ENCODE results near the gene MTURN.

- TF ChIP-seq, protein P1, sequence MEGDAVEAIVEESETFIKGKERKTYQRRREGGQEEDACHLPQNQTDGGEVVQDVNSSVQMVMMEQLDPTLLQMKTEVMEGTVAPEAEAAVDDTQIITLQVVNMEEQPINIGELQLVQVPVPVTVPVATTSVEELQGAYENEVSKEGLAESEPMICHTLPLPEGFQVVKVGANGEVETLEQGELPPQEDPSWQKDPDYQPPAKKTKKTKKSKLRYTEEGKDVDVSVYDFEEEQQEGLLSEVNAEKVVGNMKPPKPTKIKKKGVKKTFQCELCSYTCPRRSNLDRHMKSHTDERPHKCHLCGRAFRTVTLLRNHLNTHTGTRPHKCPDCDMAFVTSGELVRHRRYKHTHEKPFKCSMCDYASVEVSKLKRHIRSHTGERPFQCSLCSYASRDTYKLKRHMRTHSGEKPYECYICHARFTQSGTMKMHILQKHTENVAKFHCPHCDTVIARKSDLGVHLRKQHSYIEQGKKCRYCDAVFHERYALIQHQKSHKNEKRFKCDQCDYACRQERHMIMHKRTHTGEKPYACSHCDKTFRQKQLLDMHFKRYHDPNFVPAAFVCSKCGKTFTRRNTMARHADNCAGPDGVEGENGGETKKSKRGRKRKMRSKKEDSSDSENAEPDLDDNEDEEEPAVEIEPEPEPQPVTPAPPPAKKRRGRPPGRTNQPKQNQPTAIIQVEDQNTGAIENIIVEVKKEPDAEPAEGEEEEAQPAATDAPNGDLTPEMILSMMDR (IDR thresholded peaks at IDR 0.05) = no peak
- TF ChIP-seq POLR2A (IDR thresholded peaks at IDR 0.05) = no peak
These were observed 22.4 kb downstream of the MTURN start for GRCh38 chr7:30157204-30157603.

Measured in Peyer's patch (tissue), 4 donors.